Vagina (tissue), 2 donors: ENCODE results near the gene CELSR3. TPM values are rescaled to one million over a fixed set of nuclear protein-coding genes. Genes with fewer than 3 reads are reported as not detected.

ENCODE experiments used
- DNase-seq, 2 donors: peaks; one replicate each; pipeline ENCODE4 v3.0.0-alpha.2; 2017; ENCODE audit errors: extremely low spot score in 2 of 2
- H3K27ac ChIP-seq: fragments of 200-600 bp; sonication (generic); one replicate; pipeline ENCODE4 v1.5.1; 2019
- H3K27me3 ChIP-seq: fragments of 200-600 bp; sonication (generic); one replicate; pipeline ENCODE4 v1.5.1; 2019
- H3K36me3 ChIP-seq, 2 donors: fragments of 200-600 bp; sonication (generic); one replicate each; pipeline ENCODE4 v1.5.1; 2017 to 2019
- H3K4me1 ChIP-seq: fragments of 200-600 bp; sonication (generic); one replicate; pipeline ENCODE4 v1.5.1; 2019
- H3K4me3 ChIP-seq, 2 donors: fragments of 200-600 bp; sonication (generic); 1 replicate in 1 of 2; 2 replicates in 1 of 2; pipeline ENCODE4 v1.5.1; 2016 to 2019
- H3K9me3 ChIP-seq: fragments of 200-600 bp; sonication (generic); one replicate; pipeline ENCODE4 v1.5.1; 2019
- CTCF ChIP-seq, 3 experiments: fragments of 450-650 bp in 2 of 3; fragments of 200-600 bp in 1 of 3; sonication (generic) in 1 of 3; IDR thresholded peaks; one replicate each; pipeline ENCODE4 v1.5.1; 2017 to 2019; ENCODE audit warnings: antibody characterized with exemption in 3 of 3, mild to moderate bottlenecking in 2 of 3, moderate library complexity in 2 of 3
- POLR2A ChIP-seq, 2 donors: fragments of 450-650 bp; IDR thresholded peaks; one replicate each; pipeline ENCODE4 v1.6.1; 2017; ENCODE audit warnings: antibody characterized with exemption in 2 of 2, mild to moderate bottlenecking in 2 of 2, moderate library complexity in 2 of 2
- POLR2AphosphoS5 ChIP-seq, 2 donors: sonication (generic); formaldehyde crosslinking; IDR thresholded peaks; one replicate each; pipeline ENCODE4 v1.9.0; 2017; ENCODE audit warnings: antibody characterized with exemption in 2 of 2, mild to moderate bottlenecking in 2 of 2, low read depth in 1 of 2; ENCODE audit not compliant: insufficient read depth in 1 of 2
- intact Hi-C: fragments of 100-400 bp; cut with DNase I; formaldehyde crosslinking; loops from one replicate; pipeline ENCODE4 v1.15.1; 2023
- total RNA-seq: library from RNA; depleted of rRNA; stranded (reverse); fragments of >200 nt; gene quantifications from one replicate; pipeline ENCODE4 v1.2.3, GENCODE V29; 2016

Gene CELSR3
- total RNA-seq, 1 donor from 2014 or later, result 2.2 TPM

- Histone ChIP-seq H3K27ac (no peak overlapping the region), H3K9me3 (no peaks in the 10 kb centered on the region), H3K36me3 (no peaks in the 10 kb centered on the region), H3K27me3 (no peaks in the 10 kb centered on the region), H3K4me1 (peaks cover 42% of the 10 kb centered on the region), H3K4me3 (no peak overlapping the region)
- intact Hi-C loops, result no loop called here
- no peak for DNase-seq
- TF ChIP-seq POLR2AphosphoS5 (IDR thresholded peaks at IDR 0.05; ENCODE audit: insufficient read depth in 1 of 2, low read depth in 1 of 2) (no peak), POLR2A (IDR thresholded peaks at IDR 0.05) (no peak), CTCF (IDR thresholded peaks at IDR 0.05) (no peak)
Measured at GRCh38 chr3:48702320-48702920, 39.7 kb upstream of the CELSR3 start.

- DNase-seq, result no peak
- no peak for TF ChIP-seq POLR2A (IDR thresholded peaks at IDR 0.05)
- no peak for TF ChIP-seq CTCF (IDR thresholded peaks at IDR 0.05)
- TF ChIP-seq POLR2AphosphoS5 (IDR thresholded peaks at IDR 0.05; ENCODE audit: insufficient read depth in 1 of 2, low read depth in 1 of 2), result no peak
- Histone ChIP-seq H3K9me3 (no peaks in the 10 kb centered on the region), H3K36me3 (no peaks in the 10 kb centered on the region), H3K27me3 (no peaks in the 10 kb centered on the region), H3K4me1 (peaks cover 49% of the 10 kb centered on the region), H3K27ac (no peak overlapping the region), H3K4me3 (no peak overlapping the region)
- intact Hi-C loops, result no loop called here
Measured at GRCh38 chr3:48700731-48701405, 38.2 kb upstream of the CELSR3 start.

- Histone ChIP-seq H3K4me3 (no peak overlapping the region), H3K36me3 (peaks cover 0 to 5% of the 10 kb centered on the region in 2 donors), H3K9me3 (no peaks in the 10 kb centered on the region), H3K27ac (no peak overlapping the region), H3K27me3 (no peaks in the 10 kb centered on the region), H3K4me1 (peaks cover 61% of the 10 kb centered on the region)
- TF ChIP-seq CTCF (IDR thresholded peaks at IDR 0.05) (no peak), POLR2A (IDR thresholded peaks at IDR 0.05) (no peak), POLR2AphosphoS5 (IDR thresholded peaks at IDR 0.05; ENCODE audit: insufficient read depth in 1 of 2, low read depth in 1 of 2) (no peak)
- no peak for DNase-seq
- intact Hi-C loops, result no loop called here
Measured at GRCh38 chr3:48698891-48699290, 36.2 kb upstream of the CELSR3 start.

- intact Hi-C loops, result no loop called here
- Histone ChIP-seq H3K4me1 (peaks cover 61% of the 10 kb centered on the region), H3K36me3 (peaks cover 0 to 14% of the 10 kb centered on the region in 2 donors), H3K4me3 (no peak overlapping the region), H3K27me3 (no peaks in the 10 kb centered on the region), H3K9me3 (no peaks in the 10 kb centered on the region), H3K27ac (no peak overlapping the region)
- DNase-seq, result no peak
- TF ChIP-seq POLR2AphosphoS5 (IDR thresholded peaks at IDR 0.05; ENCODE audit: insufficient read depth in 1 of 2, low read depth in 1 of 2), result no peak
- TF ChIP-seq CTCF (IDR thresholded peaks at IDR 0.05), result no peak
- TF ChIP-seq POLR2A (IDR thresholded peaks at IDR 0.05), result no peak
Measured at GRCh38 chr3:48697952-48698351, 35.3 kb upstream of the CELSR3 start.

- TF ChIP-seq CTCF (IDR thresholded peaks at IDR 0.05) (no peak), POLR2A (IDR thresholded peaks at IDR 0.05) (no peak), POLR2AphosphoS5 (IDR thresholded peaks at IDR 0.05; ENCODE audit: insufficient read depth in 1 of 2, low read depth in 1 of 2) (no peak)
- H3K4me3 ChIP-seq, result no peak overlapping the region
- H3K4me1 ChIP-seq, result peaks cover 59% of the 10 kb centered on the region
- H3K27ac ChIP-seq, result peak overlapping the region; percentile 82
- no peak for DNase-seq
- peaks cover 3 to 28% of the 10 kb centered on the region in 2 donors for H3K36me3 ChIP-seq
- intact Hi-C loops, result no loop called here
- no peaks in the 10 kb centered on the region for H3K27me3 ChIP-seq
- no peaks in the 10 kb centered on the region for H3K9me3 ChIP-seq
Measured at GRCh38 chr3:48696601-48697000, 33.9 kb upstream of the CELSR3 start.
